PFSK-1 (cell line): ENCODE results near the gene SLC9A1.

ENCODE experiments used
- FOXP2 ChIP-seq: optimal IDR thresholded peaks from 2 replicates; pipeline ENCODE3; 2011; ENCODE audit warnings: borderline replicate concordance, control low read depth, inconsistent platforms; ENCODE audit not compliant: insufficient read depth; ENCODE audit errors: extremely low read length, extremely low read depth
- POLR2AphosphoS5 ChIP-seq: IDR thresholded peaks from 2 replicates; pipeline ENCODE4 v1.6.1; 2012; ENCODE audit warnings: low read depth, mild to moderate bottlenecking, control low read depth, low read length, moderate library complexity
- SIN3A ChIP-seq: IDR thresholded peaks from 2 replicates; pipeline ENCODE4 v1.6.1; 2012; ENCODE audit warnings: mild to moderate bottlenecking, low read length, moderate library complexity, borderline replicate concordance; ENCODE audit not compliant: insufficient read depth
- TAF1 ChIP-seq: IDR thresholded peaks from 2 replicates; pipeline ENCODE4 v1.6.1; 2012; ENCODE audit warnings: low read length, control low read depth, borderline replicate concordance; ENCODE audit not compliant: insufficient read depth
- TF ChIP-seq, protein P1 (sequence below), 2 experiments: IDR thresholded peaks; 2 replicates each; pipeline versions ENCODE4 v1.6.1 to v1.8.0; 2011 to 2012; ENCODE audit warnings: low read depth in 2 of 2, low read length in 2 of 2, control low read depth in 1 of 2, inconsistent platforms in 1 of 2, mild to moderate bottlenecking in 1 of 2, moderate library complexity in 1 of 2; ENCODE audit not compliant: insufficient read depth in 1 of 2

SLC9A1 gene

GRCh38 chr1:27053977-27054753 is 100.8 kb downstream of the SLC9A1 start:
- no peak for TF ChIP-seq TAF1
- TF ChIP-seq, protein P1, sequence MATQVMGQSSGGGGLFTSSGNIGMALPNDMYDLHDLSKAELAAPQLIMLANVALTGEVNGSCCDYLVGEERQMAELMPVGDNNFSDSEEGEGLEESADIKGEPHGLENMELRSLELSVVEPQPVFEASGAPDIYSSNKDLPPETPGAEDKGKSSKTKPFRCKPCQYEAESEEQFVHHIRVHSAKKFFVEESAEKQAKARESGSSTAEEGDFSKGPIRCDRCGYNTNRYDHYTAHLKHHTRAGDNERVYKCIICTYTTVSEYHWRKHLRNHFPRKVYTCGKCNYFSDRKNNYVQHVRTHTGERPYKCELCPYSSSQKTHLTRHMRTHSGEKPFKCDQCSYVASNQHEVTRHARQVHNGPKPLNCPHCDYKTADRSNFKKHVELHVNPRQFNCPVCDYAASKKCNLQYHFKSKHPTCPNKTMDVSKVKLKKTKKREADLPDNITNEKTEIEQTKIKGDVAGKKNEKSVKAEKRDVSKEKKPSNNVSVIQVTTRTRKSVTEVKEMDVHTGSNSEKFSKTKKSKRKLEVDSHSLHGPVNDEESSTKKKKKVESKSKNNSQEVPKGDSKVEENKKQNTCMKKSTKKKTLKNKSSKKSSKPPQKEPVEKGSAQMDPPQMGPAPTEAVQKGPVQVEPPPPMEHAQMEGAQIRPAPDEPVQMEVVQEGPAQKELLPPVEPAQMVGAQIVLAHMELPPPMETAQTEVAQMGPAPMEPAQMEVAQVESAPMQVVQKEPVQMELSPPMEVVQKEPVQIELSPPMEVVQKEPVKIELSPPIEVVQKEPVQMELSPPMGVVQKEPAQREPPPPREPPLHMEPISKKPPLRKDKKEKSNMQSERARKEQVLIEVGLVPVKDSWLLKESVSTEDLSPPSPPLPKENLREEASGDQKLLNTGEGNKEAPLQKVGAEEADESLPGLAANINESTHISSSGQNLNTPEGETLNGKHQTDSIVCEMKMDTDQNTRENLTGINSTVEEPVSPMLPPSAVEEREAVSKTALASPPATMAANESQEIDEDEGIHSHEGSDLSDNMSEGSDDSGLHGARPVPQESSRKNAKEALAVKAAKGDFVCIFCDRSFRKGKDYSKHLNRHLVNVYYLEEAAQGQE (IDR thresholded peaks at IDR 0.05; ENCODE audit: insufficient read depth in 1 of 2, low read depth in 2 of 2, low read length in 2 of 2): no peak
- no peak for TF ChIP-seq POLR2AphosphoS5
- no peak for TF ChIP-seq FOXP2
- no peak for TF ChIP-seq SIN3A

DNA sequence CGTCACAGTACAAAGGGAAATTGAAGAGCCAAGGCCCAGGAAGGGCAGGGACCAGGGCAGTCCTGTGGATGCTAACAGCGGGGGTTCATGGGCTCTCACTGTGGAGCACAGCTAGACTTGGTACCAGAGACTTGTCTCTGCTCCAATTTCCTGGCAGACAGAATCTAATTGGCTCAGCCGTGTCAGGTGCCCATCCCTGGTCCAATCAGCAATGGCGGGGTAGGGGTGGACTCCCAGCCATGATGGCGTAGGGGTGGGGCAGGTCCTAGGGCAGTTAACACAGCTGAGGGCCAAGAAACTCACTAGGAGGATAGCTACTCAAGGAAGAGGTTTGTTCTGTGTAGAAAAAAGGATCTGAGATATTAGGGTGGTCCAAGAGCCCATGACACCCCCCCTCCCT is 102.4 kb downstream of the SLC9A1 start:
- TF ChIP-seq SIN3A (no peak), POLR2AphosphoS5 (no peak), FOXP2 (no peak), TAF1 (no peak)
- TF ChIP-seq, protein P1 (IDR thresholded peaks at IDR 0.05; ENCODE audit: insufficient read depth in 1 of 2, low read depth in 2 of 2, low read length in 2 of 2): no peak

GRCh38 chr1:27049607-27050006 is 105.3 kb downstream of the SLC9A1 start:
- no peak for TF ChIP-seq SIN3A
- TF ChIP-seq POLR2AphosphoS5: no peak
- TF ChIP-seq, protein P1 (IDR thresholded peaks at IDR 0.05; ENCODE audit: insufficient read depth in 1 of 2, low read depth in 2 of 2, low read length in 2 of 2): no peak
- TF ChIP-seq TAF1: no peak

DNA sequence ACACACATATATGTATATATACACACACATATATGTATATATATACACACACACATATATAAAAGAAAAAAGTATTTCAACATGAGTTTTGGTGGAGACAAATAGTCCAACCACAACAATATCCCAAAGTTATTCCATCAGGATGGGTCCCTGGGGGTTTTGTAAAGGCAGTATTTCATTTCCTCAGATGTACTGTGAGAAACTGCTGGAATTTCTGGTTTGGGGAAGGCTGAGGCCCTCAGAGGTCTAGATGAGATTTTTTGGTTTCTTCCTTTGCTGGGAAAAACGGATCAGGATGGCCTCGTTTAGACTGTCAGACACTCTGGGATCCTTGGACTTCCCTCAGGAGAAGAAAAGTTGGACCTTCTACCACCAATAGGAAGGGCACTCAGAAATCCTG is 105.8 kb downstream of the SLC9A1 start:
- no peak for TF ChIP-seq FOXP2
- TF ChIP-seq SIN3A: no peak
- no peak for TF ChIP-seq POLR2AphosphoS5
- TF ChIP-seq TAF1: no peak
- TF ChIP-seq, protein P1 (IDR thresholded peaks at IDR 0.05; ENCODE audit: insufficient read depth in 1 of 2, low read depth in 2 of 2, low read length in 2 of 2): no peak
